ENCODE data around the gene UBALD1. TPM values are rescaled to one million over a fixed set of nuclear protein-coding genes. Genes with fewer than 3 reads are reported as not detected.
A peak's percentile ranks its signal among the peaks of the same experiment; 100 is the strongest.

UBALD1 gene
- total RNA-seq (31.7 and 36.6 TPM in 2 replicates), polyA plus RNA-seq (25.6 and 35.4 TPM in 2 replicates), polyA minus RNA-seq (39.2 and 44.3 TPM in 2 replicates)
- 8.2 TPM for total RNA-seq (2013)

DNA sequence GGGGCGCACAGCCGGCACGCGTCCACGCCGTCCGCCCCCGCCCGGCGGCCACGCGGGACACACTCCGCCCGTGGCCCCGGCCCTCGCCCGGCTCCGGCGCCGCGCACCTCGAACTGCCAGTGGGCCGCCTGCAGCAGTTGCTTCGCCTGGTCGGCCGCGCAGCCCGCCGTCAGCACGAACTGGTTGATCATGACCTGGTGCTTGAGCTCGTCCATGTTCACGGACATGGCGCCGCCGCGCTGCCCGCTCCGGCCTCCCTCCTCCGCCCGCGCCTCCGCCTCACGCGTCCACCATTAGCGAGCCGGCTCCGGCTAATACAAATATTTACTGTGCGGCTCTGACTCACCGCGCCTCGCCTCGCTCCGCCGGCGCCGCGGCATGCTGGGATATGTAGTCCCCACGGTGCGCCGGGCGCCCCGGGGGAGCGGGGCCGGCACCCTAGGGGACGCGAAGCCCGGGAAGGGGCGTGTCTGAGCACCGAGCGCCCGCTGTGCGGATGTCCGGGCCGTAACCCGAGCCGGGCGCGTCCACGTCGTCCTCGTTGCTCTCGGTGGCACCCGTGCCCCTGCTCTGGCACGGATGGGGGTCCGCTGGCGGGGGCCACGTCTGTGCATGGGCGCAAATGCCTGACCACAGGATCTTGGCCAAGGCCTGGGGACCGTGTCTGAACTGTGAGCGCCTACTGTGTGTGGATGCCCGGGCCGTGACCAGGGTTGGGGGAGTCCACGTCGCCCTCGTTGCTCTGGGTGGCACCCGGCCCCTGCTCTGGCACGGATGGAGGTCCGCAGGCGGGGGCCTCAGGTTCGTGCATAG lies at the start of gene UBALD1:
UBALD1 (minus strand) TSS at position 318 of the 813 bp plus-strand sequence; CDS start at position 227, 91 bp downstream.
- DNase-seq: peak; percentile 90
- H3K4me1 Mint-ChIP-seq: peaks cover 29% of the 10 kb centered on the region
- H3K27me3 Mint-ChIP-seq: no peaks in the 10 kb centered on the region
- Histone ChIP-seq H3K4me3 (ENCODE audit: control extremely low read depth in 1 of 5, extremely low read depth in 1 of 5, insufficient read depth in 1 of 5, low read depth in 2 of 5, low read length in 4 of 5) (peak within 1 kb of the TSS; percentile 8 to 81 (median 72)), H4K20me1 (ENCODE audit: control insufficient read depth, insufficient read depth, low read length, poor library complexity, severe bottlenecking) (peaks cover 42% of the 10 kb centered on the region), H3K27me3 (replicated peaks in 1 of 4; ENCODE audit: control extremely low read depth in 1 of 4, control insufficient read depth in 3 of 4, insufficient read depth in 4 of 4, low read length in 3 of 4) (no peaks in the 10 kb centered on the region), H3K79me2 (ENCODE audit: control insufficient read depth, insufficient read depth, low read length) (peaks cover 37% of the 10 kb centered on the region), H3K9ac (ENCODE audit: low read length) (peak within 1 kb of the TSS; percentile 78), H2AFZ (ENCODE audit: insufficient read depth, low read depth, low read length, poor library complexity, severe bottlenecking) (peak within 1 kb of the TSS; percentile 83), H3K36me3 (replicated peaks in 1 of 2; ENCODE audit: control extremely low read depth in 1 of 2, control insufficient read depth in 1 of 2, extremely low read depth in 1 of 2, insufficient read depth in 2 of 2, low read length in 1 of 2) (no peaks in the 10 kb centered on the region), H3K9me3 (ENCODE audit: control extremely low read depth in 1 of 3, control insufficient read depth in 2 of 3, insufficient read depth in 1 of 3, low read length in 2 of 3) (peaks cover 0 to 9% (median 0%) of the 10 kb centered on the region in 3 donors), H3K4me1 (ENCODE audit: control insufficient read depth in 2 of 2, insufficient read depth in 2 of 2, low read length in 2 of 2) (peaks cover 28 to 39% of the 10 kb centered on the region in 2 donors), H3K4me2 (replicated peaks; ENCODE audit: low read depth, low read length, poor library complexity, severe bottlenecking) (peak within 1 kb of the TSS; percentile 99), H3K27ac (ENCODE audit: low read length in 2 of 2) (peak within 1 kb of the TSS; percentile 85 to 86)
- TF ChIP-seq, protein P1, sequence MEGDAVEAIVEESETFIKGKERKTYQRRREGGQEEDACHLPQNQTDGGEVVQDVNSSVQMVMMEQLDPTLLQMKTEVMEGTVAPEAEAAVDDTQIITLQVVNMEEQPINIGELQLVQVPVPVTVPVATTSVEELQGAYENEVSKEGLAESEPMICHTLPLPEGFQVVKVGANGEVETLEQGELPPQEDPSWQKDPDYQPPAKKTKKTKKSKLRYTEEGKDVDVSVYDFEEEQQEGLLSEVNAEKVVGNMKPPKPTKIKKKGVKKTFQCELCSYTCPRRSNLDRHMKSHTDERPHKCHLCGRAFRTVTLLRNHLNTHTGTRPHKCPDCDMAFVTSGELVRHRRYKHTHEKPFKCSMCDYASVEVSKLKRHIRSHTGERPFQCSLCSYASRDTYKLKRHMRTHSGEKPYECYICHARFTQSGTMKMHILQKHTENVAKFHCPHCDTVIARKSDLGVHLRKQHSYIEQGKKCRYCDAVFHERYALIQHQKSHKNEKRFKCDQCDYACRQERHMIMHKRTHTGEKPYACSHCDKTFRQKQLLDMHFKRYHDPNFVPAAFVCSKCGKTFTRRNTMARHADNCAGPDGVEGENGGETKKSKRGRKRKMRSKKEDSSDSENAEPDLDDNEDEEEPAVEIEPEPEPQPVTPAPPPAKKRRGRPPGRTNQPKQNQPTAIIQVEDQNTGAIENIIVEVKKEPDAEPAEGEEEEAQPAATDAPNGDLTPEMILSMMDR (IDR thresholded peaks at IDR 0.05): no peak
- no peak for TF ChIP-seq EZH2 (IDR thresholded peaks at IDR 0.05; ENCODE audit: borderline replicate concordance, insufficient read depth, low read depth, low read length, poor library complexity, severe bottlenecking)
- 9% methylated on average over 100 of the region's 100 CpGs for WGBS (ENCODE audit: insufficient coverage)
- intact Hi-C loops (cut with micrococcal nuclease): loop anchor here (1.0 to 10.0 kb wide), 5 partner anchors 76 to 1350 kb away; partner anchors contain the start of genes ADCY9, CDIP1, EEF2KMT and TRAP1
- H3K4me3 Mint-ChIP-seq: peak within 1 kb of the TSS; percentile 92
- POLR2A ChIA-PET: interaction anchor here (0.6 to 3.3 kb wide), 3 partner anchors 10 to 342 kb away, joined by 3 to 33 read pairs (median 6); partner anchors contain the start of genes MGRN1 and TFAP4
- ATAC-seq (ENCODE audit: low read depth): peak; percentile 59
- no peaks in the 10 kb centered on the region for H3K9me3 Mint-ChIP-seq (ENCODE audit: insufficient read depth)
- peak within 1 kb of the TSS; percentile 94 for H3K27ac Mint-ChIP-seq
- CTCF ChIA-PET: interaction anchor here (0.6 to 5.4 kb wide), 3 partner anchors 11 to 120 kb away, joined by 4 to 50 read pairs (median 13); partner anchors contain the start of genes ANKS3, DNAAF8 and MGRN1
